GM19467 (cell line): ENCODE results near the gene MAF.

Source experiments
- ATAC-seq: cut with Tn5 transposase; IDR thresholded peaks from one replicate; pipeline ENCODE4 v1.9.1; 2021; ENCODE audit warnings: mild to moderate bottlenecking, moderate library complexity; ENCODE audit not compliant: unreplicated experiment

MAF gene

GRCh38 chr16:79592186-79592585, 8.4 kb downstream of the MAF start:
- no peak for ATAC-seq

- no peak for ATAC-seq
These were observed 10.9 kb downstream of the MAF start for GRCh38 chr16:79589601-79590102.

GRCh38 chr16:79587897-79588296, 12.6 kb downstream of the MAF start:
- no peak for ATAC-seq

GRCh38 chr16:79587296-79587695, 13.2 kb downstream of the MAF start:
- no peak for ATAC-seq

- no peak for ATAC-seq
These were observed 17.7 kb downstream of the MAF start for GRCh38 chr16:79582789-79583188.

GRCh38 chr16:79580453-79581191, 19.9 kb downstream of the MAF start:
- ATAC-seq = no peak

- ATAC-seq = no peak
These were observed 23.9 kb downstream of the MAF start for GRCh38 chr16:79576602-79577001.

GRCh38 chr16:79573884-79574283, 26.7 kb downstream of the MAF start:
- ATAC-seq = no peak

- ATAC-seq = no peak
These were observed 27.5 kb downstream of the MAF start for GRCh38 chr16:79573071-79573470.

GRCh38 chr16:79571903-79572535, 28.5 kb downstream of the MAF start:
- no peak for ATAC-seq

- no peak for ATAC-seq
These were observed 29.3 kb downstream of the MAF start for GRCh38 chr16:79571065-79571902.

GRCh38 chr16:79564671-79565107, 35.8 kb downstream of the MAF start:
- ATAC-seq = no peak

- no peak for ATAC-seq
These were observed 36.6 kb downstream of the MAF start for GRCh38 chr16:79563921-79564320.

GRCh38 chr16:79562166-79562823, 38.2 kb downstream of the MAF start:
- ATAC-seq = no peak

- ATAC-seq = no peak
These were observed 38.8 kb downstream of the MAF start for GRCh38 chr16:79561729-79562128.

GRCh38 chr16:79560923-79561322, 39.6 kb downstream of the MAF start:
- ATAC-seq = no peak

- no peak for ATAC-seq
These were observed 40.2 kb downstream of the MAF start for GRCh38 chr16:79560318-79560717.

- ATAC-seq = no peak
These were observed 41.0 kb downstream of the MAF start for GRCh38 chr16:79559532-79559931.

- ATAC-seq = no peak
These were observed 43.1 kb downstream of the MAF start for GRCh38 chr16:79557421-79557820.

- ATAC-seq = no peak
These were observed 45.6 kb downstream of the MAF start for GRCh38 chr16:79554912-79555311.

GRCh38 chr16:79550373-79550772, 50.2 kb downstream of the MAF start:
- no peak for ATAC-seq
